GM13977 (cell line): Measurements from ENCODE around the gene SNX17.
"Not testable (repeated sequence)": the region's sequence is repeated elsewhere in the genome, so short reads cannot be mapped to it uniquely, and the experiment has no call there.

Experiments used
- DNase-seq: peaks from one replicate; pipeline ENCODE4 v3.0.0; 2012; ENCODE audit warnings: low spot score
- in situ Hi-C: fragments of 300-500 bp; cut with MboI; formaldehyde crosslinking; loops from one replicate; pipeline ENCODE4 v1.12.0; 2022; ENCODE audit warnings: low sequenced_read_pairs, low pct_unique_long_range_greater_than_20kb, mixed read lengths, inconsistent platforms; ENCODE audit not compliant: unreplicated experiment
- TF ChIP-seq, protein P1 (sequence below): IDR thresholded peaks from 2 replicates; pipeline ENCODE4 v1.5.1; 2012; ENCODE audit warnings: mild to moderate bottlenecking, control low read depth; ENCODE audit not compliant: insufficient read depth; ENCODE audit errors: extremely low read depth, missing control alignments

SNX17 gene

DNA sequence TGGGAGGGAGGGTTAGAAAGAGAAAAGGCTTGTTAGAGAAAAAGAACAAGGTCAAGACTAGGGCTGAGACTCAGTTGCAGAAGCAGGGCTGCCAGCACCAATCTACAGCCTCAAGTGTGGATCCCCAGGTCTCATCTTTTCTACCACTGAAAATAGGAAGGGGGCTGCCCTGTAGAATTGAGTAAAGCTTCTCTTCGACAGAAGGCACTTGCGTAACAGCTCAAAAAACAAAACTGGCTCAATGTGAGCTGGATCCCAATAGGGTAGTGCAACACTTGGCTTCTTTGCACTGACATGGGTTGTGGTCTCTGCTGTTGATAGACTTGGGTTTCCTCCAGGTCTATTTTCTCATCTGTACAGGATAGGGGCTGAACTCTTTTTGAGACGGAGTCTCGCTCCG lies 45.7 kb upstream of the SNX17 start:
- no peak for DNase-seq
- in situ Hi-C loops, result no loop called here
- TF ChIP-seq, protein P1, sequence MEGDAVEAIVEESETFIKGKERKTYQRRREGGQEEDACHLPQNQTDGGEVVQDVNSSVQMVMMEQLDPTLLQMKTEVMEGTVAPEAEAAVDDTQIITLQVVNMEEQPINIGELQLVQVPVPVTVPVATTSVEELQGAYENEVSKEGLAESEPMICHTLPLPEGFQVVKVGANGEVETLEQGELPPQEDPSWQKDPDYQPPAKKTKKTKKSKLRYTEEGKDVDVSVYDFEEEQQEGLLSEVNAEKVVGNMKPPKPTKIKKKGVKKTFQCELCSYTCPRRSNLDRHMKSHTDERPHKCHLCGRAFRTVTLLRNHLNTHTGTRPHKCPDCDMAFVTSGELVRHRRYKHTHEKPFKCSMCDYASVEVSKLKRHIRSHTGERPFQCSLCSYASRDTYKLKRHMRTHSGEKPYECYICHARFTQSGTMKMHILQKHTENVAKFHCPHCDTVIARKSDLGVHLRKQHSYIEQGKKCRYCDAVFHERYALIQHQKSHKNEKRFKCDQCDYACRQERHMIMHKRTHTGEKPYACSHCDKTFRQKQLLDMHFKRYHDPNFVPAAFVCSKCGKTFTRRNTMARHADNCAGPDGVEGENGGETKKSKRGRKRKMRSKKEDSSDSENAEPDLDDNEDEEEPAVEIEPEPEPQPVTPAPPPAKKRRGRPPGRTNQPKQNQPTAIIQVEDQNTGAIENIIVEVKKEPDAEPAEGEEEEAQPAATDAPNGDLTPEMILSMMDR, result no peak

DNA sequence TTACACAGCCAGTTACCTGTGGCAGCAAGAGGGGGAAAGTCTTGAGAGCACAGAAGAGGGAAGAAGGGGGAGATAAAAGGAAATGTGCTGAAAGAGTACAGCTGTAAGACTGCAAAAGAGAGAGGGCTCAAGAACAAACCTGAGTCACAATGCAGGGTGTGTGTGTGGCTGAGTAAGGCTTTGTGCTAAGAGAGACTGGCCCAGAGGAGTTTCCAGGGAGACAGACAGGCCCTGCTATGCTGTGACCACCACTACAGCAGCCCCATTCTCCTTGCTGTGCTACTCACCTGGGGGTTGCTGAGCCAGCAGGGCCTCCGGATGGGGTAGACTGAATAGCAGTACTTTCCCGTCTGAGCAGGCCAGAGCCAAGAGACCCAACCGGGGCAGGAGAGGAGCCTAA lies 35.1 kb upstream of the SNX17 start:
- DNase-seq, result no peak
- in situ Hi-C loops, result no loop called here
- TF ChIP-seq, protein P1, result no peak

DNA sequence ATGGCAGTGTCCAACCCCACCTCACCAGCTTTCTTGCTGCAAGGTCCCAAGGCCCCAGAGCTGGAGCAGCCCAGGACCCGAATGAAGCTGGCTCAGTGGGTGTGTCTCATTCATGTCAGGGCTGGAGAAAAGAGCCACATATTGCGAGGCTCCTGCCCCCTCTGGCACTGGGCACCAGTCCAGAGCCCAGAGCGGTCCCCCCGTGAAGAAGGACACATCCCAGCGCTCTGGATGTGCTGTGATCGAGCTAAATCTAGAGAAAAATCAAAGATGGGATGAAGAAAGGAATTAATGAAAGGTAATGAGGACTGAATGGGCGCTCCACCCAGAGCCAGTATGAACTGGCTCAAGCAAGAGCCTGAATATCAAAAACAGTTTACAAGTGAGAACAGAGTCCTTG lies 34.2 kb upstream of the SNX17 start:
- in situ Hi-C loops, result no loop called here
- no peak for DNase-seq
- TF ChIP-seq, protein P1, result no peak

DNA sequence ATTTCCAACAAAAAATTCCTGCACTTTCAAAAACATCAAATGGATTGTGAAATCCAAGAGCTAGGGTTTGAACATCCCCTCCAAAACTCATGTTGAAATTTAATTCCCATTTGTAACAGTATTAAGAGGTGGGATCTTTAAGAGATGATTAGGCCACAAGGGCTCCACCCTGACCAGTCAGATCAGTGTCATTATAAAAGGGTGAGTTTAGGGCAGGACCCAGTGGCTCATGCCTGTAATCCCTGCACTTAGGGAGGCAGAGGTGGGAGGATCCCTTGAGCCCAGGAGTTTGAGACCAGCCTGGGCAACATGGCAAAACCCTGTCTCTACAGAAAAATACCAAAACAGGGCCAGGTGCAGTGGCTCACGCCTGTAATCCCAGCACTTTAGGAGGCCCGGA lies 22.8 kb upstream of the SNX17 start:
- TF ChIP-seq, protein P1, result no peak
- in situ Hi-C loops, result no loop called here
- no peak for DNase-seq

DNA sequence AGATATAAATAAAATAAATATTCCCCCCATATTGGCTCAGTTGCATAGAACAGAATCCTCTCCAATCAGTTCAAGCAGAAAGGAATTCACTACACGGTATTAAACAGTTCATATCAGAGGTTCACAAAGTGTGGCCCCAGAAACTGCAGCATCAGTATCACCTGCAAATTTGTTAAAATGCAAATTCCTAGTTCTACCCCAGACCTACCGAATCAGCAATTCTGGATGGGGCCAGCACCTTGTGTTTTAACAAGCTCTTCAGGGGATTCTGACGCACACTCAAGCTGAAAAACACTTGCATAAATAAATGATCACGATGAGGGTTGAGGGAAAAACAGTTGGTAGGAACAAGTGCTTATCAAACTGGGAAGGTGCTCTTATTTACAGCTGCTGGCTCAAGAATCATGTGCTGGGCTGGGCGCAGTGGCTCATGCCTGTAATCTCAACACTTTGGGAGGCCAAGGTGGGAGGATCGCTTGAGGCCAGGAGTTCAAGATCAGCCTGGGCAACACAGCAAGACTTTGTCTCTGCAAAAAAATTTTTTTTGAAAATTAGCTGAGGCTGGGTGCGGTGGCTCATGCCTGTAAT lies 20.2 kb upstream of the SNX17 start:
- in situ Hi-C loops, result no loop called here
- DNase-seq, result no peak
- TF ChIP-seq, protein P1, result no peak

DNA sequence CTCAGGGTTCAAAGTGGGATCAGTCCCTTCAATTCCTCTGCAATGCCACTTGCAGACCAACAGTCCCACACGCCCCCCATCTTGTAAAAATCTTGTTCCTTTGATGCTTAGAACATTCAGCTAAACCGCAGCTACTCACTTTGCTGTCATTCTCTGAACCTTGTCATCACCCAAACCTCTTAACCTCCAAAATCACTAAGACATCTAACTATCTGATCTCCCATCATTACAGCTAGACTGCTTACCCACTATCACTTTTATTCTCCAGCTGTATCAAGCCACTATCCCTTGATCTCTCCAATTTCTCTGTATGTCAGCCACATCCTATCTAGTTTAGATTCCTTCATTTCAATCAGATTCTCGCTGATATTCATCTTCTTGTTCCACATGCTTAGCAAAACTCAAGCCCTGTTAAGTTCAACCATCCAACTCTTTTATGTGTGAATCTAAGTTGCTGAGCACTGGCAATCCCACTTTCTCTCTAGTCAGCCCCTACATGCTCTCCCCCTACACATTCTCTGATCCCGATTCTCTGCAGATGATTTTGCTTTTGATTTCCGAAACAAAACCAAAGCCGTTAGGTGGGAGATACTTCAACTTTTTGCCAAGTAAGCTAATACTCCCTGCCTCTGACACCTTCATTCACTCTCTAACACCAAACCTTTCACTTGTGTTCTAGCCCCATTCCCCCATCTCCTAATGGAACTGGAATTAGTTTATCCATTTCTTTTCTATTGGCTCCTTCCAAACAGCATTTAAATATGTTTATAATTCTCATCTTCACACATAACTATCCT lies 18.4 kb upstream of the SNX17 start:
- no peak for DNase-seq
- in situ Hi-C loops, result no loop called here
- TF ChIP-seq, protein P1, result no peak

DNA sequence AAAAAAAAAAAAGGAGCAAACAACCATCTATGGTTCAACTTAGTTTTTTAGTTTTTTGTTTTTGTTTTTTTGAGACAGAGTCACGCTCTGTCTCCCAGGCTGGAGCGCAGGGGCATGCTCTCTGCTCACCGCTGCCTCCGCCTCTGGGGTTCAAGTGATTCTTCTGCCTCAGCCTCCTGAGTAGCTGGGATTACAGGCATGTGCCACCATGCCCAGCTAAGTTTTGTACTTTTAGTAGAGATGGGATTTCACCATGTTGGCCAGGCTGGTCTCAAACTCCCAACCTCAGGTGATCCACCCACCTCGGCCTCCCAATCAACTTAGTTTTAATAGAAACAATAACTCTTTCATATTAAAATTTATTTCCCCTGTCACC lies 17.0 kb upstream of the SNX17 start:
- DNase-seq, in situ Hi-C loops: not testable (repeated sequence)
